Fibroblast of mammary gland (primary cell): ENCODE results near the gene ARHGEF10L.

ENCODE experiments used
- DNase-seq: peaks from one replicate; pipeline ENCODE4 v3.0.0-alpha.2; 2010; ENCODE audit warnings: low read depth
- H3K4me3 ChIP-seq: 2 replicates; pipeline ENCODE4 v1.5.1; 2011; ENCODE audit warnings: low read depth, mild to moderate bottlenecking, low read length, moderate library complexity; ENCODE audit not compliant: control insufficient read depth
- TF ChIP-seq, protein P1 (sequence below): conservative IDR thresholded peaks from 2 replicates; pipeline ENCODE4 v1.5.1; 2011; ENCODE audit warnings: low read depth, low read length, inconsistent platforms; ENCODE audit not compliant: control insufficient read depth, insufficient read depth

ARHGEF10L gene

DNA sequence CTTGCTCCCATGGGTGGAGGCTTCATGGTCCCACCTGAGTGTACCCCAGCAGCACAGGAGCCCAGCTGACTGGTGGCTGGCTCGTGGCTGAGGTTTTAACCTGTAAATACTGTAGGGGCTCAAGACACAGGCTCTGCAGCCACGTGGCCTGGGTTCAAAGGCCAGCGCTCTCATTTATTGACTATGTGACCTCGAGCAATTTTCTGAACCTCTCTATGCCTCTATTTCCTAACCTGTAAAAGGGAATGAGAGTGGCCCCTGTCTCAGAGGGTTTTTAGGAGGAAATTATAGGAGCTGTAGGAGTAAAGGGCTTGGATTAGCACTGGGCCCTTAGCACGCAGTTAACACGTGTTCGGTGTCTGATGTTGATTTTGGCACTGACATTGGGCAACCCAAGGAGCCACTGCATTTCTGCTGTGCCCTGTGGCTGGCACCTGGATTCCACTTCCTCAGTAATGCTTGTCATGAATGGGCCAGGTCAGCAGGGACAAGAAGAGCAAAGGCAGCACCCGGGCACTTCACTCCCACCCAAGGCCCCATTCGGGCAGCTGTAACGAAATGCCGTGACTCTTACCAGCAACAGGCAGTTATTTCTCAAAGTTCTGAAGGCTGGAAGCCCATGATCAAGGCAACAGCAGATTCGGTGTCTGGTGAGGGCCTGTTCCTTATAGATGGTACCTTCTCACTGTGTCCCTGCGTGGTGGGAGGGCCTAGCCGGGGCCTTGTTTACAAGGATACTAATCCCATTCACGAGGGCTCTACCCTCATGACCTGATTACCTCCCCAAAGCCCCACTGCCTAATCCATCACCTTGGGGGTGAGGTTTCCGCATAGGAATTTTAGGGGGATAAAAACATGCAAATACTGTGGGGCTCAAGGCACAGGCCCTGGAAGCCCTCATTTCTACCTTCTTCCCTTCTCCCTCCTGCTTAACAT lies 25.2 kb downstream of the ARHGEF10L start:
- H3K4me3 ChIP-seq: no peak overlapping the region
- TF ChIP-seq, protein P1, sequence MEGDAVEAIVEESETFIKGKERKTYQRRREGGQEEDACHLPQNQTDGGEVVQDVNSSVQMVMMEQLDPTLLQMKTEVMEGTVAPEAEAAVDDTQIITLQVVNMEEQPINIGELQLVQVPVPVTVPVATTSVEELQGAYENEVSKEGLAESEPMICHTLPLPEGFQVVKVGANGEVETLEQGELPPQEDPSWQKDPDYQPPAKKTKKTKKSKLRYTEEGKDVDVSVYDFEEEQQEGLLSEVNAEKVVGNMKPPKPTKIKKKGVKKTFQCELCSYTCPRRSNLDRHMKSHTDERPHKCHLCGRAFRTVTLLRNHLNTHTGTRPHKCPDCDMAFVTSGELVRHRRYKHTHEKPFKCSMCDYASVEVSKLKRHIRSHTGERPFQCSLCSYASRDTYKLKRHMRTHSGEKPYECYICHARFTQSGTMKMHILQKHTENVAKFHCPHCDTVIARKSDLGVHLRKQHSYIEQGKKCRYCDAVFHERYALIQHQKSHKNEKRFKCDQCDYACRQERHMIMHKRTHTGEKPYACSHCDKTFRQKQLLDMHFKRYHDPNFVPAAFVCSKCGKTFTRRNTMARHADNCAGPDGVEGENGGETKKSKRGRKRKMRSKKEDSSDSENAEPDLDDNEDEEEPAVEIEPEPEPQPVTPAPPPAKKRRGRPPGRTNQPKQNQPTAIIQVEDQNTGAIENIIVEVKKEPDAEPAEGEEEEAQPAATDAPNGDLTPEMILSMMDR: no peak
- DNase-seq: no peak

DNA sequence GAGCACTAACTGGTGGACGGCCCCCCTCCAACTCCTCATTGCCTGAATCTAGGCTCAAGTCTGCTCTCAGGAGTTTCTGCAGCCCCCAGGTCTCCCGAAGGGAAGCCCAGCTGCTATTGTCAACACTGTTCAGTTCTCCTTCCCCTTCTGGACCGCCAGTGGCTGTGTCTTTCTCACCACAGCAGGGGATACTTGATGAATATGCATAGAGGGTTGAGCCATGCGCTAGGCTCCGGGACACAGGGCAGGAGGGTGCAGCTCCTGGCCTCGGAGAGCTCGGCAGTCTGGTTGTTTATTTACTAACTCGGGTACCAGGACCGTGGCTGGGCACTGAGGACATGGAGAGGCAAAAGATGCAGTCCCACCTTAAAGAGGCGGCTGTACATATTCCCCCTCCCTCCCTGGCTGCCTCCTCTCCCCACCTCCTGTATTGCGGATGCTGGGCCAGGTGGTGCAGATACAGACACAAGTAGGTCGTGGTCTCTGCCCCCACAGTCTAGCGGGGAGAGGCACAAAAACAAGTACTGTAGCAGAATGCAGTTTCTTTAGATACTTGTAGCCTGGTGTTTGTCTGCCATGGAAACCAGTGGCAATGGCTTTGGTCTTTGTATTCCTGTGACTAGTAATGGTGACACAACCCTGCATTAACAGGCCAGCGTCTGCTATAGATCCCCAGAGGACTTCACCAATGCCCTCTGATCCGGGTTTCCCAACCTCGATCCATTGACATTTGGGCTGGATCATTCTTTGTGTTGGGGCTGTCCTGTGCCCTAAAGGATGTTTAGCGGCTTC lies 26.2 kb downstream of the ARHGEF10L start:
- DNase-seq: no peak
- TF ChIP-seq, protein P1: no peak
- no peak overlapping the region for H3K4me3 ChIP-seq

DNA sequence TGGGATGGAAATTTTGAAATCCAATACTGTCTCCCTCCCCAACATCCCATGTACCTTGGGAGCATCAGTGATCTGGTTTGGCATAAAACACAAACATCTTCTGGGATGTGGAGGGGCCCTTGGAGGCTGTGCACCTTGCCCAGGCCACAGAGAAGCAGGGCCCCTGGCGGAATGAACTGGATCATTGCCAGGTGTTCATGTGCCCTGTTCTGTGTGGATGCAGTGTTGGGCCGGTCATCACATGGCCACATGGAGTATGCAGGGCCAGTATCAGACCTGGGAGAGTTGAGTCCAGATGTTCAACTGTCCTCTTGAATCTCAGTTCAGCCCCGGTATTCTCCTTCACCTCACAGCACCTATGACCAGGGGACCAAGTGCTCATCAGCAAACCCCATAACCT lies 26.9 kb downstream of the ARHGEF10L start:
- DNase-seq: no peak
- TF ChIP-seq, protein P1: no peak
- no peak overlapping the region for H3K4me3 ChIP-seq

DNA sequence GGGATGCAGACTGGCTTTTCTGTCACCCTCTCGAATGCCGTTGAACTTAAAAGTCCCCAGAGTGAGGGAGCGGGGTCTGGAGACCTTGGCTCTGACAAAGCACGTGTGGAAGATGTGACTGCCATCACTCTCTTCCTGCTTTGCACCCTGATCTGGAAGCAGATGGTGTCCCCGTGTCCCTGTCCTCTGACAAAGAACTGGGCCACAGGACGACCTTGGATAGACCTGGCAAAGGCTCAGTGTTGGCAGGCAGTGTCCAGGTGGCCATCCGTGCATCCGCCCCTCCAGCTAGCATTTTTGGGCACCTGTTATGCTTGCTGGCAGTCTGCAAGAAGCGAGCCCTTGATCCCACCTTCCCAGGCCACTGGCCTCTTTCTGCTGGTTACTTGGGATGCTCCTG lies 27.4 kb downstream of the ARHGEF10L start:
- DNase-seq: no peak
- TF ChIP-seq, protein P1: no peak
- H3K4me3 ChIP-seq: no peak overlapping the region

DNA sequence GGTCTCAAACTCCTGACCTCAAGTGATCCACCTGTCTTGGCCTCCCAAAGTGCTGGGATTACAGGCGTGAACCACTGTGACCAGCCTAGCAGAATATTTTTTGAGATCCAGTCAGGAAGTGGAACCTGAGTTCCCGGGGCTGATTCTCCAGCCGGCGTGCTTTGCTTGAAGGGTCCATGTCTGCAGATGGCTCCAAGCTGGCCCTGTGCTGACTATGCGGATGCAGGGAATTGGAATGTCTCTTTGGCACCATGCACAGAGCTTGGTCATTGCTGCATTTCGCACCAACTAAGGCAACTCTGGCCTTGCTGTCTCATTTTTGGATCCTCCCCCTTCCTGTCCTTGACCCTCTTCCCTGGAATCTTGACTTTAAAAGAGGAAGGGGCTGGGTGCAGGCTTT lies 28.1 kb downstream of the ARHGEF10L start:
- TF ChIP-seq, protein P1: no peak
- peak; percentile 74 for DNase-seq
- H3K4me3 ChIP-seq: no peak overlapping the region

DNA sequence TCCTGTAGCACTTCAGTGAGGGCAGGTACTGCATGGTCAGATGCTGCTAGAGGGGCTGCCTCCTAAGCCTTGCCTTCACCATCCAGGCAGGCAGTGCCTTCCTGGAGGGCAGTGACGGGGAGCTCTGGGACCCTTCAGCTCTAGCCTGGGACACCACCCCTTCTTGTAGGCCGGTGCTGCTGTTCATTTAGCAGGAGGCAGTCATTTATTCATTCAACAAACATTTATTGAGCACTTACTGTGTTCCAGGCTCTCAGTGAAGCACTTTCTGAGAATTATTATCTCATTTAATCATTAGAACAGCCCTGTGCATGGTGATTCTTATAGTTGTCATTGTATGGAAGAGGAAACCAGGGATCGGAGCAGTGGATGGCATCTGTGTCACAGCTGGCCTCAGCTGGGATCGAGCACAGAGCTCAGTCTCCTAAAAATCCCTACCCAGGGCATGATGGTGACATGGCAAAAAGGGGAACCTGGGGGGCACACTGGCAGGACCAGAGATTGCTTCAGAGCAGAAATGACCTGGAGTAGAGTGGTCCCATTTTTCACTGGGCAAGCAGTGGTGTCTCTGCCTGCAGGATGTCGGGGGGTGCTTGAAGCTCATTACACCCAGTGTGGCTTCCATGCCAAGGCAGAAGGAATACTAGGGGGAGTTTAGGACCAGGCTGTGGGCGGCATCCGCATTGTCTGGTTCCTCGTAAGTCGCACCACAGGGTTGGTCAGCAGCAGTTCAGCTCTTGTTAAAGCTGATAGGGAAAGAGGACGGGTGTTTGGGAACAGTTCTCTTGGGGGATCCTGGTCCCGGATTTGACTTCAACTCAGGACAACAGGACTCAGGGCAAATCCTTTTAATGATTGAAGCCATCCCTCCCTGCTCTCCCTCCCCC lies 28.8 kb downstream of the ARHGEF10L start:
- TF ChIP-seq, protein P1: no peak
- DNase-seq: no peak
- no peak overlapping the region for H3K4me3 ChIP-seq
